Measurements from ENCODE around the gene SULT2B1. TPM values are rescaled to one million over a fixed set of nuclear protein-coding genes. Genes with fewer than 3 reads are reported as not detected.

SULT2B1 gene
- total and polyA plus RNA-seq, 2 donors (not counting 1 experiment from before 2014, with no cell fraction given) = 0.10 to 0.33 TPM

DNA sequence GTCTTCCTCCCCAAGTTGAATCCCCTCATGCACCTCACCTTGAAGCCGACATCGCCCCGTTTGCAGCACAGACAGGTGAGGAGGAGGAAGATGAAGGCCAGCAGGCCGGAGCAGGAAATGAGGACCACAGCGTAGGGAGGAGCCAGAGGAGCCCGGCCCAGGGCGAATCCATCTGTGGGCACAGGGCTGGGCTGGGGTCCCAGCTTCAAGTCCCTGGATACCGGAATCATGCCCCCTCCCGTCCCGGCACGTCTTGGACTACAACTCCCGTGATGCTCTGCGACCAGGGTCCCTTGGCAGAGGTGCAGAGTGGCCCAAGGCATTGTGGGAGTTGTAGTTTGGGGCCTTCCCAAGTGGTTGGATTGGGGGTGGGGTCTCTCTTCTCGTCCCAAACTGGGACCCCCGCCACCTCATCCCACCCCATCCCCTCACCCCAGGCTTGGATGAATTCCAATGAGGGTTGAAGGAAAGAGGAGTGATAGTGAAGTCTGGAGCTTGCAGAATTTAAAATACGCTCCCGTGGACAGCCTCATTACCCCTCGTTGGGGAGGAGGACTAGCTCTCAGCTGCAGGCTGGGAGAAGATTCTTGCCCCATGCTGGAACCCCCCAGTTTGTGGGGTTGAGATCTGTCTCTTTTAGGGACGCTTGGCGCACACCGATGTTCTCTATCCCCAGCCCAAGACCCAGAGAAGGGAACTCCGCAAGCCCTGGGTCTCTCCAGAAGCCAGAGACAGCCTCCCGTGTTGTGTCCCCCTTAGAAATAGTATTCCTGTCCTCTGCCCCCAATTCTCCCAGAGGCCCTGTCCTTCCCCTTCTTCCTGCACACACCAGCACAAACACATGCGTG lies 41.3 kb upstream of the SULT2B1 start:
- Histone ChIP-seq H3K9me3 (ENCODE audit: control insufficient read depth, insufficient read depth, low read depth, low read length) (no peaks in the 10 kb centered on the region), H3K27me3 (ENCODE audit: control insufficient read depth, insufficient read depth, low read length) (peaks cover 19% of the 10 kb centered on the region), H3K4me2 (ENCODE audit: extremely low read depth, insufficient read depth, low read length) (peak overlapping the region; percentile 64), H3K36me3 (ENCODE audit: control insufficient read depth, insufficient read depth, low read length) (no peaks in the 10 kb centered on the region), H2AFZ (ENCODE audit: low read length) (no peak overlapping the region), H3K79me2 (ENCODE audit: control insufficient read depth, insufficient read depth, low read length) (no peaks in the 10 kb centered on the region), H3K9ac (ENCODE audit: insufficient read depth, low read length) (no peak overlapping the region), H3K4me1 (ENCODE audit: control insufficient read depth, extremely low read depth, insufficient read depth, low read length) (peaks cover 2% of the 10 kb centered on the region), H3K4me3 (replicated peaks in 1 of 4; ENCODE audit: control extremely low read depth in 1 of 4, insufficient read depth in 1 of 4, low read depth in 3 of 4, low read length in 4 of 4) (peak overlapping the region in 1 of 4 experiments; percentile 11), H4K20me1 (ENCODE audit: control insufficient read depth, extremely low read depth, insufficient read depth, low read length) (no peaks in the 10 kb centered on the region), H3K27ac (ENCODE audit: insufficient read depth, low read length) (no peak overlapping the region)
- DNase-seq (ENCODE audit: low read depth in 2 of 2) = peak; percentile 33 to 52
- TF ChIP-seq, protein P1, sequence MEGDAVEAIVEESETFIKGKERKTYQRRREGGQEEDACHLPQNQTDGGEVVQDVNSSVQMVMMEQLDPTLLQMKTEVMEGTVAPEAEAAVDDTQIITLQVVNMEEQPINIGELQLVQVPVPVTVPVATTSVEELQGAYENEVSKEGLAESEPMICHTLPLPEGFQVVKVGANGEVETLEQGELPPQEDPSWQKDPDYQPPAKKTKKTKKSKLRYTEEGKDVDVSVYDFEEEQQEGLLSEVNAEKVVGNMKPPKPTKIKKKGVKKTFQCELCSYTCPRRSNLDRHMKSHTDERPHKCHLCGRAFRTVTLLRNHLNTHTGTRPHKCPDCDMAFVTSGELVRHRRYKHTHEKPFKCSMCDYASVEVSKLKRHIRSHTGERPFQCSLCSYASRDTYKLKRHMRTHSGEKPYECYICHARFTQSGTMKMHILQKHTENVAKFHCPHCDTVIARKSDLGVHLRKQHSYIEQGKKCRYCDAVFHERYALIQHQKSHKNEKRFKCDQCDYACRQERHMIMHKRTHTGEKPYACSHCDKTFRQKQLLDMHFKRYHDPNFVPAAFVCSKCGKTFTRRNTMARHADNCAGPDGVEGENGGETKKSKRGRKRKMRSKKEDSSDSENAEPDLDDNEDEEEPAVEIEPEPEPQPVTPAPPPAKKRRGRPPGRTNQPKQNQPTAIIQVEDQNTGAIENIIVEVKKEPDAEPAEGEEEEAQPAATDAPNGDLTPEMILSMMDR (conservative IDR thresholded peaks at IDR 0.05 in 1 of 2, IDR thresholded peaks at IDR 0.05 in 1 of 2; ENCODE audit: low read depth in 1 of 2, low read length in 2 of 2) = no peak
- TF ChIP-seq EZH2 (IDR thresholded peaks at IDR 0.05; ENCODE audit: low read length, missing control alignments) = peak; percentile 66

DNA sequence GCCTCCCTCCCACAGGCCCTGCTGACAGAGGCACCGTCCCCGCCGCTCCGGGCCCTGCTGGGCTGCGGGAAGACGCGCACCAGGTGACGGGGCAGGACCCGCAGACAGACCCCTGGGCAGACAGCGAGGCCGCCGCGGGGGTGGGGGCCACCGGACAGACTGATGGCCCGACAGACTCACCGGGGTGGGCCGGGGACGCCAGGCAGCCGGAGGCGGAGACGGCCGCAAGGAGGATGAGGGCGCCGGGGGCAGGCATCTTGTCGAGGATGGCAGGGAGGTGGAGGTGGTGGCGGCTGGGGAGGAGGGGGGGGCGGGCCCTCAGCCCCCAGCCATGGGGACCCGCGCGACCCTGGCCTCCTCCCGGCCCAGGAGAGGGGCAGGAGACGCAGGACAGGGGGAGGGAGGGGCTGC lies 40.6 kb upstream of the SULT2B1 start:
- Histone ChIP-seq H2AFZ (ENCODE audit: low read length) (no peak overlapping the region), H3K4me3 (replicated peaks in 1 of 4; ENCODE audit: control extremely low read depth in 1 of 4, insufficient read depth in 1 of 4, low read depth in 3 of 4, low read length in 4 of 4) (no peak overlapping the region), H3K36me3 (ENCODE audit: control insufficient read depth, insufficient read depth, low read length) (no peaks in the 10 kb centered on the region), H3K79me2 (ENCODE audit: control insufficient read depth, insufficient read depth, low read length) (no peaks in the 10 kb centered on the region), H4K20me1 (ENCODE audit: control insufficient read depth, extremely low read depth, insufficient read depth, low read length) (no peaks in the 10 kb centered on the region), H3K9me3 (ENCODE audit: control insufficient read depth, insufficient read depth, low read depth, low read length) (no peaks in the 10 kb centered on the region), H3K27ac (ENCODE audit: insufficient read depth, low read length) (no peak overlapping the region), H3K4me2 (ENCODE audit: extremely low read depth, insufficient read depth, low read length) (no peak overlapping the region), H3K4me1 (ENCODE audit: control insufficient read depth, extremely low read depth, insufficient read depth, low read length) (peaks cover 2% of the 10 kb centered on the region), H3K27me3 (ENCODE audit: control insufficient read depth, insufficient read depth, low read length) (peaks cover 19% of the 10 kb centered on the region), H3K9ac (ENCODE audit: insufficient read depth, low read length) (no peak overlapping the region)
- DNase-seq (ENCODE audit: low read depth in 2 of 2) = no peak
- TF ChIP-seq, protein P1 (conservative IDR thresholded peaks at IDR 0.05 in 1 of 2, IDR thresholded peaks at IDR 0.05 in 1 of 2; ENCODE audit: low read depth in 1 of 2, low read length in 2 of 2) = no peak
- TF ChIP-seq EZH2 (IDR thresholded peaks at IDR 0.05; ENCODE audit: low read length, missing control alignments) = no peak

DNA sequence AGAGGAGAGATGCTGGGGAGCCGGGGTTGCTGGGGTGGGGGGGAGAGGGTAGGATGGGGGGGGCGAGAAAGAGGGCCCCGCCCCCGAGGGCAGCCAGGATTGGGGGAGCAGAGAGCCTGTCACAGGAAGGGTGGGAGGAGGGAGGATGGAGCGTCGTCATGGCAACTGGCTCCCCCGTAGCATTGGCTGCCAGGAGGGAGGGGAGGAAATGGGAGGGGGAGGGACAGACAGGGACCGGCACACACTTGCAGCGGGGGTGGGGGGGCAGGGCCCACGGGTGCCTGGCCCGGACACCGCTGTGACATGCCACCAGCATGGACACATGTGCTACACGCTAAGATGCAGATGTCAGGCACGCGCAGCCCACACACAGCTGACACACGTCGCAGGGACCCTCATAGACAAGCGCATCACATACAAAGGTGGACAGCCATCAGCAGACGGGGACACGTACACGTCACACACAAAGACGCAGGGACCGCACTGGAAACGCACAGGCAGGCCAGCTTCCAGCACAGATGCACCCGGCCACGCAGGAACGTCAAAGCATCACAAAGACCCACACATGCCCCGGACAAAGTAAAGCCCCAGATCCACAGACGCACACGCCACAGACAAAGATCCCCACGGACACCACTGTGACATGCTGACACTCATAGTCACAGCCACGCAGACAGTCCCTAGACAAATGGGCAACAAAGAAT lies 40.0 kb upstream of the SULT2B1 start, which contains the start of gene LMTK3:
LMTK3 (minus strand) TSS at position 36 of the 704 bp plus-strand sequence. CDS start 259 bp downstream, outside the sequence.
- H3K4me3 ChIP-seq (replicated peaks in 1 of 4; ENCODE audit: control extremely low read depth in 1 of 4, insufficient read depth in 1 of 4, low read depth in 3 of 4, low read length in 4 of 4) = peak within 1 kb of the TSS in 1 of 4 experiments; percentile 11
- H3K9me3 ChIP-seq (ENCODE audit: control insufficient read depth, insufficient read depth, low read depth, low read length) = no peaks in the 10 kb centered on the region
- peaks cover 2% of the 10 kb centered on the region for H3K4me1 ChIP-seq (ENCODE audit: control insufficient read depth, extremely low read depth, insufficient read depth, low read length)
- H3K27ac ChIP-seq (ENCODE audit: insufficient read depth, low read length) = no peak within 1 kb of the TSS
- peaks cover 19% of the 10 kb centered on the region for H3K27me3 ChIP-seq (ENCODE audit: control insufficient read depth, insufficient read depth, low read length)
- H3K9ac ChIP-seq (ENCODE audit: insufficient read depth, low read length) = no peak within 1 kb of the TSS
- no peaks in the 10 kb centered on the region for H4K20me1 ChIP-seq (ENCODE audit: control insufficient read depth, extremely low read depth, insufficient read depth, low read length)
- no peaks in the 10 kb centered on the region for H3K36me3 ChIP-seq (ENCODE audit: control insufficient read depth, insufficient read depth, low read length)
- TF ChIP-seq, protein P1 (conservative IDR thresholded peaks at IDR 0.05 in 1 of 2, IDR thresholded peaks at IDR 0.05 in 1 of 2; ENCODE audit: low read depth in 1 of 2, low read length in 2 of 2) = no peak
- TF ChIP-seq EZH2 (IDR thresholded peaks at IDR 0.05; ENCODE audit: low read length, missing control alignments) = no peak
- H3K4me2 ChIP-seq (ENCODE audit: extremely low read depth, insufficient read depth, low read length) = peak within 1 kb of the TSS; percentile 64
- peak; percentile 22 to 36 for DNase-seq (ENCODE audit: low read depth in 2 of 2)
- H2AFZ ChIP-seq (ENCODE audit: low read length) = no peak within 1 kb of the TSS
- no peaks in the 10 kb centered on the region for H3K79me2 ChIP-seq (ENCODE audit: control insufficient read depth, insufficient read depth, low read length)

Measured in fibroblast of lung (primary cell).